ENCODE results near the gene PITPNM3.

The PITPNM3 gene

GRCh38 chr17:6479622-6480302 is 76.6 kb downstream of the PITPNM3 start:
- TF ChIP-seq CTCF (conservative IDR thresholded peaks at IDR 0.05; ENCODE audit: low read length) = no peak
- no peak overlapping the region for H3K4me3 ChIP-seq (ENCODE audit: low read length)
- no peak for DNase-seq (ENCODE audit: low read depth)

GRCh38 chr17:6478486-6478885 is 77.9 kb downstream of the PITPNM3 start:
- DNase-seq (ENCODE audit: low read depth) = no peak
- TF ChIP-seq CTCF (conservative IDR thresholded peaks at IDR 0.05; ENCODE audit: low read length) = no peak
- H3K4me3 ChIP-seq (ENCODE audit: low read length) = no peak overlapping the region

- TF ChIP-seq CTCF (conservative IDR thresholded peaks at IDR 0.05; ENCODE audit: low read length) = no peak
- H3K4me3 ChIP-seq (ENCODE audit: low read length) = no peak overlapping the region
- DNase-seq (ENCODE audit: low read depth) = no peak
These were observed 78.4 kb downstream of the PITPNM3 start for GRCh38 chr17:6477831-6478383.

- no peak for DNase-seq (ENCODE audit: low read depth)
- no peak overlapping the region for H3K4me3 ChIP-seq (ENCODE audit: low read length)
- TF ChIP-seq CTCF (conservative IDR thresholded peaks at IDR 0.05; ENCODE audit: low read length) = no peak
These were observed 79.6 kb downstream of the PITPNM3 start for GRCh38 chr17:6476810-6477179.

GRCh38 chr17:6476076-6476809 is 80.1 kb downstream of the PITPNM3 start:
- no peak overlapping the region for H3K4me3 ChIP-seq (ENCODE audit: low read length)
- DNase-seq (ENCODE audit: low read depth) = no peak
- no peak for TF ChIP-seq CTCF (conservative IDR thresholded peaks at IDR 0.05; ENCODE audit: low read length)

GRCh38 chr17:6475411-6475810 is 80.9 kb downstream of the PITPNM3 start:
- no peak for TF ChIP-seq CTCF (conservative IDR thresholded peaks at IDR 0.05; ENCODE audit: low read length)
- DNase-seq (ENCODE audit: low read depth) = no peak
- no peak overlapping the region for H3K4me3 ChIP-seq (ENCODE audit: low read length)

GRCh38 chr17:6474906-6475305 is 81.4 kb downstream of the PITPNM3 start:
- DNase-seq (ENCODE audit: low read depth) = no peak
- no peak overlapping the region for H3K4me3 ChIP-seq (ENCODE audit: low read length)
- no peak for TF ChIP-seq CTCF (conservative IDR thresholded peaks at IDR 0.05; ENCODE audit: low read length)
